Right atrium auricular region (tissue), 2 donors: ENCODE results near the gene RBFA. TPM values are rescaled to one million over a fixed set of nuclear protein-coding genes. Genes with fewer than 3 reads are reported as not detected.
"Not testable (repeated sequence)": the region's sequence is repeated elsewhere in the genome, so short reads cannot be mapped to it uniquely, and the experiment has no call there.

Source experiments
- DNase-seq: peaks from one replicate; pipeline ENCODE4 v3.0.0-alpha.2; 2019; ENCODE audit warnings: low spot score
- H3K27ac ChIP-seq, 2 donors: fragments of 200-600 bp; sonication (generic); 1 replicate in 1 of 2; 2 replicates in 1 of 2; pipeline ENCODE4 v1.5.1; 2016 to 2019
- H3K27me3 ChIP-seq, 2 donors: fragments of 200-600 bp; sonication (generic); one replicate each; pipeline versions ENCODE4 v1.5.1 to v1.6.0; 2017 to 2019
- H3K36me3 ChIP-seq: fragments of 200-600 bp; sonication (generic); one replicate; pipeline ENCODE4 v1.5.1; 2016
- H3K4me1 ChIP-seq, 2 donors: fragments of 200-600 bp; sonication (generic); one replicate each; pipeline versions ENCODE4 v1.5.1 to v1.6.0; 2017 to 2019
- H3K4me3 ChIP-seq, 2 donors: fragments of 200-600 bp; sonication (generic); 1 replicate in 1 of 2; 2 replicates in 1 of 2; pipeline ENCODE4 v1.5.1; 2017 to 2019; ENCODE audit warnings: mild to moderate bottlenecking in 1 of 2, moderate library complexity in 1 of 2
- H3K9me3 ChIP-seq, 2 donors: fragments of 200-600 bp; sonication (generic); one replicate each; pipeline ENCODE4 v1.5.1; 2019
- total RNA-seq, 2 donors: library from RNA; depleted of rRNA; stranded (reverse); fragments of >200 nt; gene quantifications; one replicate each; pipeline ENCODE4 v1.1.0, GENCODE V29; 2016
- TF ChIP-seq, protein P1 (sequence below), 2 donors: fragments of 200-600 bp; sonication (generic); IDR thresholded peaks; one replicate each; pipeline ENCODE4 v1.5.1; 2019; ENCODE audit warnings: antibody characterized with exemption in 2 of 2

Gene RBFA
- total RNA-seq, 2 donors from 2014 or later: 11.9 to 17.5 TPM

DNA sequence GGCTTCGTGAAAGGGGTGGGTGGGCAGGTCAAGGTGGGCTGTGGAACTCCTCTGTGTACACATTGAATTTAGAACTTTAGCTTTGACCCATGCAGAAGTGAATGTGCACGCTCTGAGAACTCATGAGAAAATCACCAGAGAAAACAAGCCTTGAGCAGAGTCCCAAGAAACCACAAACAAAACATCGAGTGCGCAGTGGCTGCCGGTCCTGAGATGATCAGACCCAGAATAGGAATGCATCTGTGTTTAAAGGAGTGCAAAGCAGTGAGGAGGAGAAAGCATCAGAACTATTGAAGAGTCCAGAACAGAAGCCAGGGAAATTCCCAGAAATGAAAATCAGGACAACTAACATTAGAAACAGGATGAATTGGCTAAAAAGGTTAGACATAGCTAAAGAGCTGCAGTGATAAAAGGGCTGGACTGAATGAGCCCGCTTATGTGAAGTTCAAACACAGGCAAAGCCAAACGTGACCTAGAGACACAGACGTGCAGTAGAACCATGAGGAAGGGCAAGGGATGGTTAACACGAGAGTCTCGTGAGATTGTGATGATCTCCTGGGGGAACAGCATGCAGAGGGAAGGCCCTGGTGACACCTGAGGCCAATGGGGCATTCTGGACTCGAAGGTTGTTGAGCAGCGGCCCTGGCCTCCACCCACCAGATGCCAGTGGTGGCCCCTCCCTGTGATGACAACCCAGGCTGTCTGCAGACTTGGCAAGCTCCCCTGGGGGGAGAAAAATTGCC lies 29.5 kb upstream of the RBFA start:
- H3K27me3 ChIP-seq: no peaks in the 10 kb centered on the region
- H3K9me3 ChIP-seq: peaks cover 0 to 9% of the 10 kb centered on the region in 2 donors
- TF ChIP-seq, protein P1, sequence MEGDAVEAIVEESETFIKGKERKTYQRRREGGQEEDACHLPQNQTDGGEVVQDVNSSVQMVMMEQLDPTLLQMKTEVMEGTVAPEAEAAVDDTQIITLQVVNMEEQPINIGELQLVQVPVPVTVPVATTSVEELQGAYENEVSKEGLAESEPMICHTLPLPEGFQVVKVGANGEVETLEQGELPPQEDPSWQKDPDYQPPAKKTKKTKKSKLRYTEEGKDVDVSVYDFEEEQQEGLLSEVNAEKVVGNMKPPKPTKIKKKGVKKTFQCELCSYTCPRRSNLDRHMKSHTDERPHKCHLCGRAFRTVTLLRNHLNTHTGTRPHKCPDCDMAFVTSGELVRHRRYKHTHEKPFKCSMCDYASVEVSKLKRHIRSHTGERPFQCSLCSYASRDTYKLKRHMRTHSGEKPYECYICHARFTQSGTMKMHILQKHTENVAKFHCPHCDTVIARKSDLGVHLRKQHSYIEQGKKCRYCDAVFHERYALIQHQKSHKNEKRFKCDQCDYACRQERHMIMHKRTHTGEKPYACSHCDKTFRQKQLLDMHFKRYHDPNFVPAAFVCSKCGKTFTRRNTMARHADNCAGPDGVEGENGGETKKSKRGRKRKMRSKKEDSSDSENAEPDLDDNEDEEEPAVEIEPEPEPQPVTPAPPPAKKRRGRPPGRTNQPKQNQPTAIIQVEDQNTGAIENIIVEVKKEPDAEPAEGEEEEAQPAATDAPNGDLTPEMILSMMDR (IDR thresholded peaks at IDR 0.05): no peak
- no peak for DNase-seq
- no peaks in the 10 kb centered on the region for H3K36me3 ChIP-seq
- no peak overlapping the region for H3K4me3 ChIP-seq
- no peaks in the 10 kb centered on the region for H3K4me1 ChIP-seq
- H3K27ac ChIP-seq: no peak overlapping the region

DNA sequence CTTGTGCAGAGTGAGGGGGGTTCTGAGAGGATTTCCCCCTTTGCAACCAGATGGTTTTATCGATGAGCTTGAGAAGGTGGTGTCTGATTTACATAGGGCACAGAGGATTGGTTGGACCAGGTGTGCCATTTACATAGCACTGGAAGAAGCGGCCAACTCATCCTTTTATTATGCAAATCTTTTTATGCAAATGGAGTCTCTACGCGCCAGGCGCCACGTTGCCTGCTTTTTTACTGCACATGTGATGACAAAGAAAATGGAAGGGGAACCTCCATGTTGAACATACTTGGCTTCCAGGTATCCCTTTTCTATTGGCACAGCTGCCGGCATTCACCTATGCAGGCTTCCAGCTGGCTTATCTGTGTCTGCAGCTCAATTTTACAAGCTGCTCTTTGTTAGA lies 27.5 kb upstream of the RBFA start:
- DNase-seq: no peak
- H3K27me3 ChIP-seq: no peaks in the 10 kb centered on the region
- TF ChIP-seq, protein P1 (IDR thresholded peaks at IDR 0.05): no peak
- H3K4me3 ChIP-seq: no peak overlapping the region
- no peak overlapping the region for H3K27ac ChIP-seq
- H3K36me3 ChIP-seq: no peaks in the 10 kb centered on the region
- peaks cover 0 to 6% of the 10 kb centered on the region in 2 donors for H3K4me1 ChIP-seq
- H3K9me3 ChIP-seq: peaks cover 0 to under 1% of the 10 kb centered on the region in 2 donors

DNA sequence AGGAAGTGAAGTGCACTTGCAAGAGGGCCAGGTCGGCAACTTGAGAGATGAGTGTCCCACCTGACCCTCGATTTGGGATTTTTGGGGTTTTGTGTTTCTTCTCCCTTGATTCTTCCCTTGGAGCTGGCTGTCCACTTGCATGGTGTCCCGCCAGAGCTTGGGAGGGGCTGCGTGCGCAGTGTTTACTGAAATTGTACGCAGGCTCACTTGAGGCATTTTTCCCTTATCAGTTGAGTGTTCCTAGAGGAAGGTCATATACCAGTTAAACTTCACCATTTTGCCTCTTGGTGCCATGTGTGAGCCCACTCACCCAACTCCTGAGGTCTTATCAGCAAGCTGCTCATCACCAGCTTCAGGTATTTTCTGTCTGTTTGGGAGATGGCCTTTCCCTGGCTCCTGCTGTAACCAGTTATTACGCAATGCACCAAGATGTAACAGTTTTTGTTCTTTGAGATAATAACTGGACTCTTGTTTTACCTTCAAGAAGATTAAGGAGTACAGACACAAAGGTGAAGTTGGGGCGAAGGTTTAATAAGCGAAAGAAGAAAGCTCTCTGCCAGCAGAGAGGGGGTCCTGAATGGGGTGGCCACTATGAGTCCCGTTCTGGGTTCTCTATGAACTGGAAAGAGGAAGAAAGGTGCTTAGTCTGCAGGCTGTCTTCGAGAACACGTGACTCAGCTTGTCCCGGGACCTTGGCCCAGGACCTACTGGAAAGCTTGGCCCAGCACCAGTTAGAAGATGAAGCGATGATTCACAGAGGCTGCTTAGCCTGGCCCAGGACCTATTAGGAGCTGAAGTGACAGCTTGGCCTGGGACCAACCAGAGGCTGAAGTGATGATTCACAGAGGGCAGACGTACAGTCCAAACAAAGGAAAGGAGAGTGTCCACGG lies 24.3 kb upstream of the RBFA start:
- TF ChIP-seq, protein P1 (IDR thresholded peaks at IDR 0.05): no peak
- Histone ChIP-seq H3K27me3 (no peaks in the 10 kb centered on the region), H3K4me3 (no peak overlapping the region)

DNA sequence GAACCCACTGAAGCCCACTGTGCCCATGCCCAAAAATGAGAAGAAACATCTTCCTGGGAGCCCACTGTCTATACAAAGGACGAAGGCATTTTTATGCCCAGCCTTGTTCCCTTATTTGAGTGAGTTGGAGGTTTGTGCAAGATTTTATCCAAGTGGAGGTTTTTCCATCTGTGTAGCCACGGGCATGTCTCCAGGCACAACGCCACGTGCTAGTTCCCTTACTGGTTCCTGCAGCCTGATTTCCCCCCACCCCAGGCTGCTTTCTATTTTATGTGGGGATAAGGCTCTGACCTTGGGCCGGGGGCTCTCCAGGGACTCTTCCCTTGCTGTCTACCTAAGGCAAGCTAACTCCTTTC lies 23.7 kb upstream of the RBFA start:
- Histone ChIP-seq H3K4me1 (peaks cover 0 to 6% of the 10 kb centered on the region in 2 donors), H3K4me3 (no peak overlapping the region), H3K9me3 (peaks cover 0 to 16% of the 10 kb centered on the region in 2 donors), H3K27me3 (no peaks in the 10 kb centered on the region), H3K36me3 (no peaks in the 10 kb centered on the region), H3K27ac (peak overlapping the region; percentile 35 to 78)
- no peak for DNase-seq
- TF ChIP-seq, protein P1 (IDR thresholded peaks at IDR 0.05): no peak

More for the DNA sequence above, 24.3 kb upstream of the RBFA start:
- Histone ChIP-seq H3K9me3 (peaks cover 0 to 16% of the 10 kb centered on the region in 2 donors), H3K4me1 (peaks cover 0 to 6% of the 10 kb centered on the region in 2 donors), H3K36me3 (no peaks in the 10 kb centered on the region), H3K27ac (peak overlapping the region; percentile 35 to 78)
- peak; percentile 77 for DNase-seq

DNA sequence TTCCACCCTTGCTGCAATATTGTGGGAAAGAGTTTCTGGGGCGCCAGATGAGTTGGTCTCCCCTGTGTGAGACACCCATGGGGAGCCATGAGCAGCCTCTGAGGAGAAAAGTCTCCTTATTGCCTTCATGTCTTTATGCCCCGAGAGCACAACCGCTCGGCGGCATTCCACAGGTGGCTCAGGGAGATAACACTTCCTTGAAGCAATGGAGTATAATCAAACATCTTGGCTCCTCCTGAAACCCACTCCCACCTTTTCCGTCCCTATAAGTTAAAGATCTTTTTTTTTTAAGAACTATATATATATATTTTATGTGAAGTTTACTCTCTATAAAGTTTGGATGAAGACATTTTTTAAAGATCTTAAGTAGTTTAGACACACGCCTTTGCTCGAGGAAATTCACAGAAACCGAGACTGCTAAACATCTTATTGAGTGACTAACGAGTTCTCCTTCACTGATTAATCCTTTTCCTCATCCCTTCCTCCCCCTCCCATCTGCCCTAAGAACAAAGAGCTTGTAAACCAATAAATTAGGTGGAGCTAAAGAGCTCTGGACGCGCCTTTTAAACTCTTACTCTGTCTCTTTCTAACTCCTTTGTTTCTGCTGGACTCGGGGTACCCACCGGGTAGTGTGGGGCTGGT lies 22.6 kb upstream of the RBFA start:
- H3K9me3 ChIP-seq: peaks cover 0 to 16% of the 10 kb centered on the region in 2 donors
- H3K27me3 ChIP-seq, H3K4me3 ChIP-seq, H3K36me3 ChIP-seq, DNase-seq, H3K4me1 ChIP-seq, H3K27ac ChIP-seq: not testable (repeated sequence)

DNA sequence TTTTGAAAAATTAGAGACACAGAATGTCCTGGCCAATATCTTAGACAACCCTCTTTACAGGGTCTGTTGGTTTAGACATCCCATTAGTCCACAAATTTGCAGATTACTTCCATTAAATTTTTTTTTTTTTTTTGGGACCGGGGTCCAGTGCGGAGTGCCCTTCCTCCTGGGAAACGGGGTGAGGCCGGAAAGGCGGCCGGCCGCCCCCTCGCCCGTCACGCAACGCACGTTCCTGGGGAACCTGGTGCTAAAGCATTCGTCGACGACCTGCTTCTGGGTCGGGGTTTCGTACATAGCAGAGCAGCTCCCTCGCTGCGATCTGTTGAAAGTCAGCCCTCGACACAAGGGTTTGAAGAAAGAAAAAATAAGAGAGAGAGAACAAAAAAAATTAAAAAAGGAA lies 21.5 kb upstream of the RBFA start:
- no peak for DNase-seq
- H3K36me3 ChIP-seq: no peaks in the 10 kb centered on the region
- H3K4me1 ChIP-seq: peaks cover 0 to 6% of the 10 kb centered on the region in 2 donors
- TF ChIP-seq, protein P1 (IDR thresholded peaks at IDR 0.05): no peak
- peaks cover 0 to 16% of the 10 kb centered on the region in 2 donors for H3K9me3 ChIP-seq
- H3K27me3 ChIP-seq: no peaks in the 10 kb centered on the region
- no peak overlapping the region for H3K4me3 ChIP-seq
- no peak overlapping the region for H3K27ac ChIP-seq
